ENCODE data around the gene DENND6A.

DENND6A gene

GRCh38 chr3:57680046-57680445, 12.8 kb downstream of the DENND6A start:
- Histone ChIP-seq H3K4me3 (ENCODE audit: low read depth, low read length) (no peak overlapping the region), H3K36me3 (ENCODE audit: control insufficient read depth, insufficient read depth, low read length) (no peaks in the 10 kb centered on the region), H3K27ac (no peak overlapping the region), H3K9me3 (ENCODE audit: control insufficient read depth, low read length) (no peaks in the 10 kb centered on the region), H3K79me2 (peaks cover 28% of the 10 kb centered on the region), H3K4me1 (no peaks in the 10 kb centered on the region), H2AFZ (no peak overlapping the region), H3K27me3 (ENCODE audit: control insufficient read depth, insufficient read depth, low read length) (no peaks in the 10 kb centered on the region), H3K9ac (no peak overlapping the region), H3K4me2 (ENCODE audit: low read length) (no peak overlapping the region)
- TF ChIP-seq CTCF (IDR thresholded peaks at IDR 0.05) = no peak

- no peaks in the 10 kb centered on the region for H3K27me3 ChIP-seq (ENCODE audit: control insufficient read depth, insufficient read depth, low read length)
- no peak for TF ChIP-seq CTCF (IDR thresholded peaks at IDR 0.05)
- no peak overlapping the region for H3K9ac ChIP-seq
- no peaks in the 10 kb centered on the region for H3K9me3 ChIP-seq (ENCODE audit: control insufficient read depth, low read length)
- no peaks in the 10 kb centered on the region for H3K4me1 ChIP-seq
- no peak overlapping the region for H3K4me2 ChIP-seq (ENCODE audit: low read length)
- no peaks in the 10 kb centered on the region for H3K36me3 ChIP-seq (ENCODE audit: control insufficient read depth, insufficient read depth, low read length)
- no peak overlapping the region for H3K27ac ChIP-seq
- no peak overlapping the region for H2AFZ ChIP-seq
- no peak overlapping the region for H3K4me3 ChIP-seq (ENCODE audit: low read depth, low read length)
- peaks cover 19% of the 10 kb centered on the region for H3K79me2 ChIP-seq
Observed at GRCh38 chr3:57675530-57675929, 17.3 kb downstream of the DENND6A start.

GRCh38 chr3:57673156-57673555, 19.7 kb downstream of the DENND6A start:
- no peak overlapping the region for H2AFZ ChIP-seq

GRCh38 chr3:57670543-57670942, 22.3 kb downstream of the DENND6A start:
- H3K4me2 ChIP-seq (ENCODE audit: low read length) = no peak overlapping the region
- no peaks in the 10 kb centered on the region for H3K36me3 ChIP-seq (ENCODE audit: control insufficient read depth, insufficient read depth, low read length)
- peaks cover 4% of the 10 kb centered on the region for H3K79me2 ChIP-seq
- H3K27me3 ChIP-seq (ENCODE audit: control insufficient read depth, insufficient read depth, low read length) = no peaks in the 10 kb centered on the region
- no peak overlapping the region for H2AFZ ChIP-seq
- H3K9me3 ChIP-seq (ENCODE audit: control insufficient read depth, low read length) = no peaks in the 10 kb centered on the region
- H3K27ac ChIP-seq = no peak overlapping the region
- H3K4me3 ChIP-seq (ENCODE audit: low read depth, low read length) = no peak overlapping the region
- H3K4me1 ChIP-seq = no peaks in the 10 kb centered on the region
- TF ChIP-seq CTCF (IDR thresholded peaks at IDR 0.05) = no peak
- no peak overlapping the region for H3K9ac ChIP-seq

More at GRCh38 chr3:57673156-57673555, 19.7 kb downstream of the DENND6A start:
- H3K36me3 ChIP-seq (ENCODE audit: control insufficient read depth, insufficient read depth, low read length) = no peaks in the 10 kb centered on the region
- no peaks in the 10 kb centered on the region for H3K27me3 ChIP-seq (ENCODE audit: control insufficient read depth, insufficient read depth, low read length)
- no peaks in the 10 kb centered on the region for H3K9me3 ChIP-seq (ENCODE audit: control insufficient read depth, low read length)
- H3K27ac ChIP-seq = no peak overlapping the region
- H3K4me3 ChIP-seq (ENCODE audit: low read depth, low read length) = no peak overlapping the region
- no peak overlapping the region for H3K4me2 ChIP-seq (ENCODE audit: low read length)
- H3K79me2 ChIP-seq = peaks cover 8% of the 10 kb centered on the region
- H3K9ac ChIP-seq = no peak overlapping the region
- no peak for TF ChIP-seq CTCF (IDR thresholded peaks at IDR 0.05)
- H3K4me1 ChIP-seq = no peaks in the 10 kb centered on the region

GRCh38 chr3:57661404-57661803, 31.5 kb downstream of the DENND6A start:
- H3K79me2 ChIP-seq = no peaks in the 10 kb centered on the region
- no peak overlapping the region for H3K4me2 ChIP-seq (ENCODE audit: low read length)
- no peaks in the 10 kb centered on the region for H3K4me1 ChIP-seq
- H3K27ac ChIP-seq = no peak overlapping the region
- no peaks in the 10 kb centered on the region for H3K27me3 ChIP-seq (ENCODE audit: control insufficient read depth, insufficient read depth, low read length)
- no peak overlapping the region for H2AFZ ChIP-seq
- no peaks in the 10 kb centered on the region for H3K9me3 ChIP-seq (ENCODE audit: control insufficient read depth, low read length)
- H3K9ac ChIP-seq = no peak overlapping the region
- no peak for TF ChIP-seq CTCF (IDR thresholded peaks at IDR 0.05)
- H3K36me3 ChIP-seq (ENCODE audit: control insufficient read depth, insufficient read depth, low read length) = no peaks in the 10 kb centered on the region
- H3K4me3 ChIP-seq (ENCODE audit: low read depth, low read length) = no peak overlapping the region
